HCT116 (cell line): ENCODE data around the gene GALNT15.

Source experiments
- CEBPB ChIP-seq: IDR thresholded peaks from 2 replicates; pipeline ENCODE4 v1.6.1; 2012; ENCODE audit warnings: low read depth
- EZH2 ChIP-seq: fragments of 200-600 bp; sonication (generic); IDR thresholded peaks from 2 replicates; pipeline ENCODE4 v1.6.1; 2017; ENCODE audit warnings: antibody characterized with exemption, mixed run types
- JUND ChIP-seq: IDR thresholded peaks from 2 replicates; pipeline ENCODE4 v1.6.1; 2012
- POLR2A ChIP-seq: IDR thresholded peaks from 2 replicates; pipeline ENCODE4 v1.7.0; 2011; ENCODE audit warnings: borderline replicate concordance; ENCODE audit not compliant: insufficient read depth, insufficient read length; ENCODE audit errors: extremely low read depth
- POLR2AphosphoS5 ChIP-seq: IDR thresholded peaks from 2 replicates; pipeline ENCODE4 v1.6.1; 2011; ENCODE audit warnings: mild to moderate bottlenecking, low read depth, low read length, moderate library complexity
- SP1 ChIP-seq: IDR thresholded peaks from 2 replicates; pipeline ENCODE4 v1.6.1; 2012; ENCODE audit warnings: low read depth
- SRF ChIP-seq: IDR thresholded peaks from 2 replicates; pipeline ENCODE4 v1.6.1; 2012; ENCODE audit warnings: low read depth
- YY1 ChIP-seq: IDR thresholded peaks from 2 replicates; pipeline ENCODE4 v1.6.1; 2011; ENCODE audit warnings: low read length, low read depth, moderate library complexity, mild to moderate bottlenecking; ENCODE audit not compliant: insufficient replicate concordance; ENCODE audit errors: extremely low read depth
- TF ChIP-seq, protein P1 (sequence below), 3 experiments: fragments of 200-600 bp in 1 of 3; sonication (generic) in 1 of 3; IDR thresholded peaks in 2 of 3; conservative IDR thresholded peaks in 1 of 3; 2 replicates each; pipeline ENCODE4 v1.5.1; 2012 to 2017; ENCODE audit warnings: low read depth in 2 of 3, low read length in 2 of 3, antibody characterized with exemption in 1 of 3, borderline replicate concordance in 1 of 3, control low read depth in 1 of 3, mild to moderate bottlenecking in 1 of 3, mixed read lengths in 1 of 3, mixed run types in 1 of 3, moderate library complexity in 1 of 3; ENCODE audit not compliant: insufficient read depth in 1 of 3
- TF ChIP-seq, protein P2 (sequence below): IDR thresholded peaks from 2 replicates; pipeline ENCODE4 v1.6.1; 2011; ENCODE audit warnings: mild to moderate bottlenecking, low read length, moderate library complexity; ENCODE audit not compliant: insufficient replicate concordance; ENCODE audit errors: extremely low read depth

DNA sequence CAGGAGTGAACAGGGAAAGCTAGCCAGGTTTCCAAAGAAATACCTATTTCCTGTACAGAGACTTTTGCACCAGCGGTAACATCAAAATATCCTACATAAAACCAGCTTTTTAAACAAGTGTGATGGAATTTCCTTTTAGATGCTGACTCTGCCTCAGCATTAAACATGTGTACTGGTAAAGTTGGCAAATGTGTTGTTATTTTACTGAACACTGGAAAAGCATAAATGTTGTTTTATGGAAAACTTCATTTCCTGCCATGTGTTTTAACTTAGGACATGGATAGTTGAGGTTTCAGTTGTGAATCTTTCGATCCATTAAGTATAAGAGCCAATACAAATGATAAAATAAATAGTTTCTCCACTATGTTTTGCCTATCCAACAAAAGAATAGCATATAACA, 106.2 kb downstream of the GALNT15 start:
- TF ChIP-seq JUND (no peak), SRF (no peak), SP1 (no peak), POLR2AphosphoS5 (no peak), YY1 (no peak), POLR2A (no peak), EZH2 (no peak), CEBPB (no peak)
- TF ChIP-seq, protein P1, sequence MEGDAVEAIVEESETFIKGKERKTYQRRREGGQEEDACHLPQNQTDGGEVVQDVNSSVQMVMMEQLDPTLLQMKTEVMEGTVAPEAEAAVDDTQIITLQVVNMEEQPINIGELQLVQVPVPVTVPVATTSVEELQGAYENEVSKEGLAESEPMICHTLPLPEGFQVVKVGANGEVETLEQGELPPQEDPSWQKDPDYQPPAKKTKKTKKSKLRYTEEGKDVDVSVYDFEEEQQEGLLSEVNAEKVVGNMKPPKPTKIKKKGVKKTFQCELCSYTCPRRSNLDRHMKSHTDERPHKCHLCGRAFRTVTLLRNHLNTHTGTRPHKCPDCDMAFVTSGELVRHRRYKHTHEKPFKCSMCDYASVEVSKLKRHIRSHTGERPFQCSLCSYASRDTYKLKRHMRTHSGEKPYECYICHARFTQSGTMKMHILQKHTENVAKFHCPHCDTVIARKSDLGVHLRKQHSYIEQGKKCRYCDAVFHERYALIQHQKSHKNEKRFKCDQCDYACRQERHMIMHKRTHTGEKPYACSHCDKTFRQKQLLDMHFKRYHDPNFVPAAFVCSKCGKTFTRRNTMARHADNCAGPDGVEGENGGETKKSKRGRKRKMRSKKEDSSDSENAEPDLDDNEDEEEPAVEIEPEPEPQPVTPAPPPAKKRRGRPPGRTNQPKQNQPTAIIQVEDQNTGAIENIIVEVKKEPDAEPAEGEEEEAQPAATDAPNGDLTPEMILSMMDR (IDR thresholded peaks at IDR 0.05 in 2 of 3, conservative IDR thresholded peaks at IDR 0.05 in 1 of 3; ENCODE audit: borderline replicate concordance in 1 of 3, insufficient read depth in 1 of 3, low read depth in 2 of 3, low read length in 2 of 3): no peak
- TF ChIP-seq, protein P2, sequence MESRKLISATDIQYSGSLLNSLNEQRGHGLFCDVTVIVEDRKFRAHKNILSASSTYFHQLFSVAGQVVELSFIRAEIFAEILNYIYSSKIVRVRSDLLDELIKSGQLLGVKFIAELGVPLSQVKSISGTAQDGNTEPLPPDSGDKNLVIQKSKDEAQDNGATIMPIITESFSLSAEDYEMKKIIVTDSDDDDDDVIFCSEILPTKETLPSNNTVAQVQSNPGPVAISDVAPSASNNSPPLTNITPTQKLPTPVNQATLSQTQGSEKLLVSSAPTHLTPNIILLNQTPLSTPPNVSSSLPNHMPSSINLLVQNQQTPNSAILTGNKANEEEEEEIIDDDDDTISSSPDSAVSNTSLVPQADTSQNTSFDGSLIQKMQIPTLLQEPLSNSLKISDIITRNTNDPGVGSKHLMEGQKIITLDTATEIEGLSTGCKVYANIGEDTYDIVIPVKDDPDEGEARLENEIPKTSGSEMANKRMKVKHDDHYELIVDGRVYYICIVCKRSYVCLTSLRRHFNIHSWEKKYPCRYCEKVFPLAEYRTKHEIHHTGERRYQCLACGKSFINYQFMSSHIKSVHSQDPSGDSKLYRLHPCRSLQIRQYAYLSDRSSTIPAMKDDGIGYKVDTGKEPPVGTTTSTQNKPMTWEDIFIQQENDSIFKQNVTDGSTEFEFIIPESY: no peak
